Liver (tissue), 9 donors: ENCODE measurements around the gene SIK3. TPM values are rescaled to one million over a fixed set of nuclear protein-coding genes. Genes with fewer than 3 reads are reported as not detected.
A peak's percentile ranks its signal among the peaks of the same experiment; 100 is the strongest.

Experiments
- DNase-seq: peaks from one replicate; pipeline ENCODE4 v3.0.0-alpha.2; 2017; ENCODE audit warnings: low spot score
- H3K27ac ChIP-seq, 2 donors: one replicate each; pipeline ENCODE4 v1.7.0; 2013; ENCODE audit warnings: inconsistent platforms in 2 of 2, low read length in 2 of 2, control low read depth in 1 of 2, low read depth in 1 of 2, mild to moderate bottlenecking in 1 of 2
- H3K27me3 ChIP-seq, 4 donors: one replicate each; pipeline versions ENCODE4 v1.6.1 to v1.7.0; 2013; ENCODE audit warnings: low read length in 3 of 4, inconsistent platforms in 1 of 4, mild to moderate bottlenecking in 1 of 4, moderate library complexity in 1 of 4; ENCODE audit not compliant: control insufficient read depth in 4 of 4, insufficient read depth in 4 of 4
- H3K36me3 ChIP-seq, 4 donors: one replicate each; pipeline versions ENCODE4 v1.6.1 to v1.7.0; 2013; ENCODE audit warnings: low read length in 3 of 4, mild to moderate bottlenecking in 3 of 4, low read depth in 1 of 4, moderate library complexity in 1 of 4; ENCODE audit not compliant: control insufficient read depth in 4 of 4, insufficient read depth in 3 of 4
- H3K4me1 ChIP-seq, 4 donors: one replicate each; pipeline versions ENCODE4 v1.6.1 to v1.7.0; 2013; ENCODE audit warnings: low read length in 3 of 4, mild to moderate bottlenecking in 3 of 4, moderate library complexity in 1 of 4; ENCODE audit not compliant: control insufficient read depth in 4 of 4, insufficient read depth in 4 of 4
- H3K4me3 ChIP-seq, 3 donors: one replicate each; pipeline versions ENCODE4 v1.6.1 to v1.7.0; 2013; ENCODE audit warnings: low read length in 3 of 3, control low read depth in 1 of 3, low read depth in 1 of 3, mild to moderate bottlenecking in 1 of 3
- H3K9ac ChIP-seq, 2 donors: one replicate each; pipeline ENCODE4 v1.7.0; 2013; ENCODE audit warnings: low read length in 2 of 2, mild to moderate bottlenecking in 2 of 2, moderate library complexity in 2 of 2, control low read depth in 1 of 2, low read depth in 1 of 2
- H3K9me3 ChIP-seq, 4 donors: one replicate each; pipeline versions ENCODE4 v1.6.1 to v1.7.0; 2013; ENCODE audit warnings: low read length in 3 of 4; ENCODE audit not compliant: control insufficient read depth in 4 of 4
- ATF3 ChIP-seq: IDR thresholded peaks from 2 replicates; pipeline ENCODE4 v1.6.1; 2016; ENCODE audit warnings: antibody characterized with exemption
- EGR1 ChIP-seq, 2 donors: IDR thresholded peaks; 2 replicates each; pipeline ENCODE4 v1.6.1; 2016 to 2018; ENCODE audit warnings: antibody characterized with exemption in 2 of 2, low read depth in 2 of 2
- FOXA2 ChIP-seq: IDR thresholded peaks from 2 replicates; pipeline ENCODE4 v1.6.1; 2016; ENCODE audit warnings: antibody characterized with exemption
- GABPA ChIP-seq, 2 donors: IDR thresholded peaks in 1 of 2; conservative IDR thresholded peaks in 1 of 2; 2 replicates each; pipeline ENCODE4 v1.6.1; 2016; ENCODE audit warnings: antibody characterized with exemption in 2 of 2, mild to moderate bottlenecking in 1 of 2, moderate library complexity in 1 of 2
- HNF4A ChIP-seq, 2 donors: conservative IDR thresholded peaks; 2 replicates each; pipeline ENCODE4 v1.6.1; 2016; ENCODE audit warnings: antibody characterized with exemption in 2 of 2, mild to moderate bottlenecking in 2 of 2
- HNF4G ChIP-seq: IDR thresholded peaks from 2 replicates; pipeline ENCODE4 v1.6.1; 2016; ENCODE audit warnings: antibody characterized with exemption
- JUND ChIP-seq, 2 donors: IDR thresholded peaks; 2 replicates each; pipeline ENCODE4 v1.6.1; 2016; ENCODE audit warnings: antibody characterized with exemption in 2 of 2
- NR2F2 ChIP-seq: IDR thresholded peaks from 2 replicates; pipeline ENCODE4 v1.6.1; 2016; ENCODE audit warnings: antibody characterized with exemption
- RAD21 ChIP-seq, 2 donors: IDR thresholded peaks; 2 replicates each; pipeline ENCODE4 v1.6.1; 2016; ENCODE audit warnings: antibody characterized with exemption in 2 of 2, mild to moderate bottlenecking in 2 of 2
- RXRA ChIP-seq, 2 donors: IDR thresholded peaks; 2 replicates each; pipeline ENCODE4 v1.6.1; 2017 to 2018; ENCODE audit warnings: antibody characterized with exemption in 2 of 2, mild to moderate bottlenecking in 1 of 2
- SP1 ChIP-seq: IDR thresholded peaks from 2 replicates; pipeline ENCODE4 v1.6.1; 2018; ENCODE audit warnings: antibody characterized with exemption, mild to moderate bottlenecking
- YY1 ChIP-seq: IDR thresholded peaks from 2 replicates; pipeline ENCODE4 v1.6.1; 2016; ENCODE audit warnings: antibody characterized with exemption, mild to moderate bottlenecking
- WGBS: extraction: QIAGEN DNeasy Blood & Tissue Kit; methylation state at CpG from one replicate; pipeline ENCODE4 v1.1.7; 2013; 5-methylcytosine and 5-hydroxymethylcytosine counted together
- polyA plus RNA-seq, 2 donors: library from polyadenylated mRNA; stranded (reverse) in 1 of 2; unstranded in 1 of 2; fragments of 200-250 nt in 1 of 2; fragments of >200 nt in 1 of 2; fragmentation: Nextera tagmentation in 1 of 2; extraction: Ambion mirVana in 1 of 2; gene quantifications; one replicate each; pipeline versions ENCODE4 v1.2.1 to v1.2.3, GENCODE V29; 2013 to 2015
- total RNA-seq, 2 donors: library from RNA; depleted of rRNA; stranded (reverse); fragments of >200 nt; gene quantifications; one replicate each; pipeline ENCODE4 v1.2.3, GENCODE V29; 2014
- TF ChIP-seq, protein P1 (sequence below): IDR thresholded peaks from 2 replicates; pipeline ENCODE4 v1.6.1; 2016; ENCODE audit warnings: antibody characterized with exemption, mild to moderate bottlenecking
- TF ChIP-seq, protein P2 (sequence below): IDR thresholded peaks from 2 replicates; pipeline ENCODE4 v1.6.1; 2016; ENCODE audit warnings: antibody characterized with exemption
- TF ChIP-seq, protein P3 (sequence below): fragments of 150-350 bp; IDR thresholded peaks from 2 replicates; pipeline ENCODE4 v1.5.1; 2017; ENCODE audit warnings: improper control_type of control experiment, low read depth, low read length; ENCODE audit not compliant: missing input control
- donor health status: healthy.
- donor health status: healthy.
- donor health status: healthy.
- donor health status: healthy.
- donor health status: healthy.

The SIK3 gene
- total and polyA plus RNA-seq, 4 donors = 6.9 to 52.4 (median 14.4) TPM

DNA sequence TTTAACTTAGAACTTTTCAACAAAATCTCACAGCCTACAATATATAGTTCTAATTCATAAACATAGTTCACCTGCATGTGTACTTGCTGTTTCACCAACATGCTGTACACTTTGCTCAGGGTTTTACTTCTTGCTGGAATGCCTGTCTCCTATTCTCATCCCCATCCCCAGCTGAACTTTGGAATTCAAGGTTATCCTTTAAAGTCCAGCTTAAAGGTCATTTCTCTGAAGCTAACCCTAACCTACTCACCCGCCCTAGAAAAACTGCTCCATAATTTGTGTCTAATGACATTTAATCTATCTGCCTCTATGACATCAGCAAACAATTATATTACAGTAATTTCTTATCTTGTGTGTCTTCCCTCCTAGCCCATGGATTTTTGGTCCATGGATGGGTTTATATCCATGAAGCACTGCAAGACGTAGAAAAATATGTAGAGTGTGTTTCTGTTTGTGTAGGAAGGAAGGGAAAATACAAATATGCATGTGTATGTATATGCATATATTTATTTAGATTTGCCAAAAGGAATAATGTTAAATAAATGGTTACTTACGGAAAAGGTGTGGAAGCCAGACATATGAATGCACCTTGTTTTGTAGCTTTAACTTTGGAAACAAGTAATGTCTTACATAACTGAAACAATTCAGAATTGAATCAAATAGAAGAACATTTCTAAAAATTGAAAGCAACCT, 161.3 kb downstream of the SIK3 start:
- WGBS = 94% methylated on average over 3 of the region's 3 CpGs
- H3K36me3 ChIP-seq = no peaks in the 10 kb centered on the region
- peaks cover 0 to 6% (median 0%) of the 10 kb centered on the region in 4 donors for H3K4me1 ChIP-seq
- no peak overlapping the region for H3K4me3 ChIP-seq
- no peaks in the 10 kb centered on the region for H3K27me3 ChIP-seq
- no peak for TF ChIP-seq NR2F2
- TF ChIP-seq, protein P1, sequence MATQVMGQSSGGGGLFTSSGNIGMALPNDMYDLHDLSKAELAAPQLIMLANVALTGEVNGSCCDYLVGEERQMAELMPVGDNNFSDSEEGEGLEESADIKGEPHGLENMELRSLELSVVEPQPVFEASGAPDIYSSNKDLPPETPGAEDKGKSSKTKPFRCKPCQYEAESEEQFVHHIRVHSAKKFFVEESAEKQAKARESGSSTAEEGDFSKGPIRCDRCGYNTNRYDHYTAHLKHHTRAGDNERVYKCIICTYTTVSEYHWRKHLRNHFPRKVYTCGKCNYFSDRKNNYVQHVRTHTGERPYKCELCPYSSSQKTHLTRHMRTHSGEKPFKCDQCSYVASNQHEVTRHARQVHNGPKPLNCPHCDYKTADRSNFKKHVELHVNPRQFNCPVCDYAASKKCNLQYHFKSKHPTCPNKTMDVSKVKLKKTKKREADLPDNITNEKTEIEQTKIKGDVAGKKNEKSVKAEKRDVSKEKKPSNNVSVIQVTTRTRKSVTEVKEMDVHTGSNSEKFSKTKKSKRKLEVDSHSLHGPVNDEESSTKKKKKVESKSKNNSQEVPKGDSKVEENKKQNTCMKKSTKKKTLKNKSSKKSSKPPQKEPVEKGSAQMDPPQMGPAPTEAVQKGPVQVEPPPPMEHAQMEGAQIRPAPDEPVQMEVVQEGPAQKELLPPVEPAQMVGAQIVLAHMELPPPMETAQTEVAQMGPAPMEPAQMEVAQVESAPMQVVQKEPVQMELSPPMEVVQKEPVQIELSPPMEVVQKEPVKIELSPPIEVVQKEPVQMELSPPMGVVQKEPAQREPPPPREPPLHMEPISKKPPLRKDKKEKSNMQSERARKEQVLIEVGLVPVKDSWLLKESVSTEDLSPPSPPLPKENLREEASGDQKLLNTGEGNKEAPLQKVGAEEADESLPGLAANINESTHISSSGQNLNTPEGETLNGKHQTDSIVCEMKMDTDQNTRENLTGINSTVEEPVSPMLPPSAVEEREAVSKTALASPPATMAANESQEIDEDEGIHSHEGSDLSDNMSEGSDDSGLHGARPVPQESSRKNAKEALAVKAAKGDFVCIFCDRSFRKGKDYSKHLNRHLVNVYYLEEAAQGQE = no peak
- TF ChIP-seq FOXA2 = no peak
- TF ChIP-seq RXRA (IDR thresholded peaks at IDR 0.05) = no peak
- no peak for TF ChIP-seq SP1
- TF ChIP-seq, protein P2, sequence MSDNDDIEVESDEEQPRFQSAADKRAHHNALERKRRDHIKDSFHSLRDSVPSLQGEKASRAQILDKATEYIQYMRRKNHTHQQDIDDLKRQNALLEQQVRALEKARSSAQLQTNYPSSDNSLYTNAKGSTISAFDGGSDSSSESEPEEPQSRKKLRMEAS = no peak
- TF ChIP-seq HNF4G = no peak
- no peak for TF ChIP-seq YY1
- peak; percentile 52 to 76 for TF ChIP-seq HNF4A (conservative IDR thresholded peaks at IDR 0.05)
- no peak overlapping the region for H3K9ac ChIP-seq
- DNase-seq = no peak
- H3K27ac ChIP-seq = no peak overlapping the region
- H3K9me3 ChIP-seq = no peaks in the 10 kb centered on the region

GRCh38 chr11:116935514-116935913, 162.7 kb downstream of the SIK3 start:
- Histone ChIP-seq H3K9ac (no peak overlapping the region), H3K9me3 (no peaks in the 10 kb centered on the region), H3K4me1 (peaks cover 5 to 20% (median 6%) of the 10 kb centered on the region in 4 donors), H3K27ac (no peak overlapping the region), H3K36me3 (no peaks in the 10 kb centered on the region), H3K4me3 (no peak overlapping the region), H3K27me3 (no peaks in the 10 kb centered on the region)
- DNase-seq = no peak
- WGBS = 39% methylated on average over 1 of the region's 1 CpG
- no peak for TF ChIP-seq NR2F2
- TF ChIP-seq ATF3 = no peak
- no peak for TF ChIP-seq YY1
- no peak for TF ChIP-seq GABPA (IDR thresholded peaks at IDR 0.05 in 1 of 2, conservative IDR thresholded peaks at IDR 0.05 in 1 of 2)
- TF ChIP-seq EGR1 (IDR thresholded peaks at IDR 0.05; ENCODE audit: low read depth in 2 of 2) = no peak
- TF ChIP-seq, protein P3, sequence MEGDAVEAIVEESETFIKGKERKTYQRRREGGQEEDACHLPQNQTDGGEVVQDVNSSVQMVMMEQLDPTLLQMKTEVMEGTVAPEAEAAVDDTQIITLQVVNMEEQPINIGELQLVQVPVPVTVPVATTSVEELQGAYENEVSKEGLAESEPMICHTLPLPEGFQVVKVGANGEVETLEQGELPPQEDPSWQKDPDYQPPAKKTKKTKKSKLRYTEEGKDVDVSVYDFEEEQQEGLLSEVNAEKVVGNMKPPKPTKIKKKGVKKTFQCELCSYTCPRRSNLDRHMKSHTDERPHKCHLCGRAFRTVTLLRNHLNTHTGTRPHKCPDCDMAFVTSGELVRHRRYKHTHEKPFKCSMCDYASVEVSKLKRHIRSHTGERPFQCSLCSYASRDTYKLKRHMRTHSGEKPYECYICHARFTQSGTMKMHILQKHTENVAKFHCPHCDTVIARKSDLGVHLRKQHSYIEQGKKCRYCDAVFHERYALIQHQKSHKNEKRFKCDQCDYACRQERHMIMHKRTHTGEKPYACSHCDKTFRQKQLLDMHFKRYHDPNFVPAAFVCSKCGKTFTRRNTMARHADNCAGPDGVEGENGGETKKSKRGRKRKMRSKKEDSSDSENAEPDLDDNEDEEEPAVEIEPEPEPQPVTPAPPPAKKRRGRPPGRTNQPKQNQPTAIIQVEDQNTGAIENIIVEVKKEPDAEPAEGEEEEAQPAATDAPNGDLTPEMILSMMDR = no peak
- no peak for TF ChIP-seq RAD21 (IDR thresholded peaks at IDR 0.05)
- TF ChIP-seq, protein P2 = no peak
- TF ChIP-seq RXRA (IDR thresholded peaks at IDR 0.05) = no peak
- no peak for TF ChIP-seq JUND (IDR thresholded peaks at IDR 0.05)
